Keratinocyte (primary cell): Measurements from ENCODE around the gene IFT43. TPM values are rescaled to one million over a fixed set of nuclear protein-coding genes. Genes with fewer than 3 reads are reported as not detected.

Experiments
- DNase-seq: peaks from one replicate; pipeline ENCODE4 v3.0.0-alpha.2; 2011; ENCODE audit warnings: low read depth, missing footprints, low spot score
- FAIRE-seq: peaks from 2 replicates; lab custom pipeline; 2011; peaks lifted over from hg19 to GRCh38; lab: Jason Lieb, UNC
- H2AFZ ChIP-seq: 2 replicates; pipeline ENCODE4 v1.6.0; 2012; ENCODE audit warnings: low read length, control low read depth, inconsistent platforms; ENCODE audit not compliant: control insufficient read depth
- H3K27ac ChIP-seq: 2 replicates; pipeline ENCODE4 v1.5.1; 2011; ENCODE audit warnings: low read length; ENCODE audit not compliant: control insufficient read depth, insufficient read depth
- H3K27me3 ChIP-seq: 3 replicates; pipeline ENCODE4 v1.6.0; 2011; ENCODE audit warnings: low read length; ENCODE audit not compliant: control insufficient read depth, insufficient read depth; ENCODE audit errors: extremely low read depth
- H3K36me3 ChIP-seq, 2 experiments: 2 replicates in 1 of 2; 3 replicates in 1 of 2; pipeline ENCODE4 v1.5.1; 2011; ENCODE audit warnings: low read length in 2 of 2, mild to moderate bottlenecking in 1 of 2; ENCODE audit not compliant: control insufficient read depth in 2 of 2, insufficient read depth in 2 of 2; ENCODE audit errors: extremely low read depth in 1 of 2
- H3K4me1 ChIP-seq: 3 replicates; pipeline ENCODE4 v1.5.1; 2011; ENCODE audit warnings: low read length; ENCODE audit not compliant: control insufficient read depth, insufficient read depth; ENCODE audit errors: extremely low read depth
- H3K4me2 ChIP-seq: 3 replicates; pipeline ENCODE4 v1.6.0; 2011; ENCODE audit warnings: low read depth, low read length; ENCODE audit not compliant: control insufficient read depth, insufficient read depth; ENCODE audit errors: extremely low read depth
- H3K4me3 ChIP-seq, 3 experiments: fragments of 200-600 bp in 1 of 3; sonication (generic) in 1 of 3; 2 replicates in 2 of 3; 3 replicates in 1 of 3; pipeline ENCODE4 v1.5.1; 2011 to 2016; ENCODE audit warnings: low read length in 3 of 3, mild to moderate bottlenecking in 3 of 3, control low read depth in 2 of 3, inconsistent platforms in 1 of 3, low read depth in 1 of 3, mixed read lengths in 1 of 3, mixed run types in 1 of 3, moderate library complexity in 1 of 3; ENCODE audit not compliant: control insufficient read depth in 2 of 3, insufficient read depth in 2 of 3; ENCODE audit errors: extremely low read depth in 1 of 3
- H3K79me2 ChIP-seq: 2 replicates; pipeline ENCODE4 v1.6.0; 2012; ENCODE audit warnings: low read length; ENCODE audit not compliant: control insufficient read depth, insufficient read depth
- H3K9ac ChIP-seq: 3 replicates; pipeline ENCODE4 v1.6.0; 2011; ENCODE audit warnings: low read length; ENCODE audit not compliant: control insufficient read depth, insufficient read depth; ENCODE audit errors: extremely low read depth
- H3K9me1 ChIP-seq: 3 replicates; pipeline ENCODE4 v1.6.0; 2011; ENCODE audit warnings: low read length; ENCODE audit not compliant: control insufficient read depth, insufficient read depth; ENCODE audit errors: extremely low read depth
- H3K9me3 ChIP-seq: 2 replicates; pipeline ENCODE4 v1.5.1; 2012; ENCODE audit warnings: low read depth, low read length; ENCODE audit not compliant: control insufficient read depth
- H4K20me1 ChIP-seq: 3 replicates; pipeline ENCODE4 v1.6.0; 2011; ENCODE audit warnings: low read length; ENCODE audit not compliant: control insufficient read depth, insufficient read depth; ENCODE audit errors: extremely low read depth
- EZH2 ChIP-seq: IDR thresholded peaks from one replicate; pipeline ENCODE4 v1.6.1; 2012; ENCODE audit warnings: inconsistent platforms, mild to moderate bottlenecking, low read length, moderate library complexity
- dilution Hi-C: fragments of 300-500 bp; cut with MboI; formaldehyde crosslinking; loops from one replicate; pipeline ENCODE4 v1.7.0; 2020; ENCODE audit warnings: low sequenced_read_pairs; ENCODE audit not compliant: extremely low pct_ligation_motif_present
- polyA plus RNA-seq, 5 experiments: library from polyadenylated mRNA; depleted of rRNA in 3 of 5; stranded (reverse) in 3 of 5; stranded (forward) in 1 of 5; unstranded in 1 of 5; fragments of >200 nt; gene quantifications; 1 replicate in 1 of 5; 2 replicates in 3 of 5; 3 replicates in 1 of 5; pipeline versions ENCODE4 v1.2.1 to v1.2.3, GENCODE V29; 2011 to 2012; ENCODE audit warnings: missing spikeins in 2 of 5, low read depth in 1 of 5, low replicate concordance in 1 of 5
- TF ChIP-seq, protein P1 (sequence below), 3 experiments: IDR thresholded peaks in 1 of 3; conservative IDR thresholded peaks in 1 of 3; optimal IDR thresholded peaks in 1 of 3; 2 replicates in 2 of 3; 3 replicates in 1 of 3; pipeline versions ENCODE3 to v1.5.1; 2011; ENCODE audit warnings: low read length in 3 of 3, mild to moderate bottlenecking in 3 of 3, moderate library complexity in 2 of 3, control low read depth in 1 of 3, inconsistent platforms in 1 of 3; ENCODE audit not compliant: insufficient read depth in 2 of 3; ENCODE audit errors: extremely low read depth in 1 of 3

Gene IFT43
- polyA plus RNA-seq, 1 donor (not counting 4 experiments of a cell fraction or from before 2014, with no cell fraction given) = 41.6 TPM

DNA sequence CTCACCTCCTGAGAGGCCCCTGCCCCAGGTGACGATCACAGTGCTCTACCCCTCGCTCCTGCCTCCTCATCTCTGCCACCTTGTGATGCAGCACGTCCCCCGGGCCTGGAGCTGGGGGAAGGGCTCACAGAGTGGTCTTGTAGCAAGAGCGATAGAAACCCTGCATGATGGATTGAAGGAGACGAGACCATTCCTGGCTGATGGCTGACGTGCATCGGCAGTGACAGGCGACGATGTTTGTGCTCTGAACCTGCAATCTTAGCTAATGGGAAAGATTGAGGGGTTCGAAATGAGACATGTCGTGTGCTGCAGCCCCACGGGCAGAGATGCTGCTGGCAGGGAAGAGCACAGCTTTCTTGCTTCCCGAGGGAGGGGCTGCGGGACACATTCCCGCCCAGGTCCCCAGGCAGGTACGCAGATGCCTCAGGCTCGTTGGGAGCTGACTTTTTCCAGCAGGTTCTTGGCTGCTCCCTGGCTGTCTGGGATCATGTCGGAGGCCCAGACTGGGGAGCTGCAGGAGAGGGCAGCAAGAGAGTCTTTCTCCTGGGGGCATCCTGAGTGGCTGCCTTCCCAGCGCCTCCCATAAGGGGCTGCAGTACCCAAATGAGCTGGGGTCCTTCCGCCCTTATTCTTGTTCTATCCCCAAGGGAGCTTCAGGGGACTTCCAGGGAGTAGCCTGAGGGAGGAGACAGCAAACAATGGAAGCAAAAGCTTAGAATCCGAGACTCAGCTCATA lies 127.5 kb downstream of the IFT43 start:
- Histone ChIP-seq H4K20me1 (no peaks in the 10 kb centered on the region), H3K4me1 (no peaks in the 10 kb centered on the region), H3K9ac (no peak overlapping the region), H3K4me3 (no peak overlapping the region), H3K27me3 (peaks cover 12% of the 10 kb centered on the region), H3K79me2 (no peaks in the 10 kb centered on the region), H3K36me3 (no peaks in the 10 kb centered on the region), H3K4me2 (no peak overlapping the region), H3K9me1 (no peaks in the 10 kb centered on the region), H3K27ac (no peak overlapping the region), H3K9me3 (no peaks in the 10 kb centered on the region), H2AFZ (no peak overlapping the region)
- no peak for FAIRE-seq
- dilution Hi-C loops = no loop called here
- TF ChIP-seq EZH2 = no peak
- TF ChIP-seq, protein P1, sequence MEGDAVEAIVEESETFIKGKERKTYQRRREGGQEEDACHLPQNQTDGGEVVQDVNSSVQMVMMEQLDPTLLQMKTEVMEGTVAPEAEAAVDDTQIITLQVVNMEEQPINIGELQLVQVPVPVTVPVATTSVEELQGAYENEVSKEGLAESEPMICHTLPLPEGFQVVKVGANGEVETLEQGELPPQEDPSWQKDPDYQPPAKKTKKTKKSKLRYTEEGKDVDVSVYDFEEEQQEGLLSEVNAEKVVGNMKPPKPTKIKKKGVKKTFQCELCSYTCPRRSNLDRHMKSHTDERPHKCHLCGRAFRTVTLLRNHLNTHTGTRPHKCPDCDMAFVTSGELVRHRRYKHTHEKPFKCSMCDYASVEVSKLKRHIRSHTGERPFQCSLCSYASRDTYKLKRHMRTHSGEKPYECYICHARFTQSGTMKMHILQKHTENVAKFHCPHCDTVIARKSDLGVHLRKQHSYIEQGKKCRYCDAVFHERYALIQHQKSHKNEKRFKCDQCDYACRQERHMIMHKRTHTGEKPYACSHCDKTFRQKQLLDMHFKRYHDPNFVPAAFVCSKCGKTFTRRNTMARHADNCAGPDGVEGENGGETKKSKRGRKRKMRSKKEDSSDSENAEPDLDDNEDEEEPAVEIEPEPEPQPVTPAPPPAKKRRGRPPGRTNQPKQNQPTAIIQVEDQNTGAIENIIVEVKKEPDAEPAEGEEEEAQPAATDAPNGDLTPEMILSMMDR (optimal IDR thresholded peaks at IDR 0.05 in 1 of 3, IDR thresholded peaks at IDR 0.05 in 1 of 3, conservative IDR thresholded peaks at IDR 0.05 in 1 of 3; ENCODE audit: extremely low read depth in 1 of 3, insufficient read depth in 2 of 3, low read length in 3 of 3) = no peak
- no peak for DNase-seq

DNA sequence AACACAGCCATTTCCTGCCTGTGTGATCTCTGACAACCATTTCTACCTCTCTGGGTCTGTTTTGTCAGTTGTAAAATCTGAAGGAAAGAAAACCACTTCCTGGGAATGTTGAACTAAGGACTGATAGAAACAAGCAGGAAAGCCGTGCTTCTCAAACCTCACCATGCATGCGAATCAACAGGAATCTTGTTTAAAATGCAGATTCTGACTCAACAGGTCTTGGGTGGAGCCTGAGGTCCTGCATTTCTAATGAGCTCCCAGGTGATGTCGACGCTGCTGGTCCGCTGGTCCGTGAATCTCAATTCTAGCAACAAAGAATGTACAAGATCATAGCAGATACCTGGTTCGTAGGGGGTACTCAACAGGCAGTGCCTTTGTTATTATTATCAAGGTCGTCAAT lies 128.1 kb downstream of the IFT43 start:
- no peaks in the 10 kb centered on the region for H3K36me3 ChIP-seq
- no peaks in the 10 kb centered on the region for H3K9me1 ChIP-seq
- no peak overlapping the region for H3K4me3 ChIP-seq
- dilution Hi-C loops = no loop called here
- H3K79me2 ChIP-seq = no peaks in the 10 kb centered on the region
- DNase-seq (no peak), FAIRE-seq (no peak)
- H3K9ac ChIP-seq = no peak overlapping the region
- H4K20me1 ChIP-seq = no peaks in the 10 kb centered on the region
- H3K4me2 ChIP-seq = no peak overlapping the region
- no peaks in the 10 kb centered on the region for H3K9me3 ChIP-seq
- H3K27ac ChIP-seq = no peak overlapping the region
- H2AFZ ChIP-seq = no peak overlapping the region
- H3K27me3 ChIP-seq = peaks cover 12% of the 10 kb centered on the region
- TF ChIP-seq, protein P1 (optimal IDR thresholded peaks at IDR 0.05 in 1 of 3, IDR thresholded peaks at IDR 0.05 in 1 of 3, conservative IDR thresholded peaks at IDR 0.05 in 1 of 3; ENCODE audit: extremely low read depth in 1 of 3, insufficient read depth in 2 of 3, low read length in 3 of 3) = no peak
- TF ChIP-seq EZH2 = no peak
- no peaks in the 10 kb centered on the region for H3K4me1 ChIP-seq
